Skin epidermis (tissue), 12 donors: ENCODE data around the gene PDHX.
"Not testable (repeated sequence)": the region's sequence is repeated elsewhere in the genome, so short reads cannot be mapped to it uniquely, and the experiment has no call there.

Experiments
- H3K27ac ChIP-seq, 21 experiments: fragments of 200-600 bp; sonication (generic) in 11 of 21; one replicate each; pipeline ENCODE4 v1.5.0; 2020; ENCODE audit warnings: mild to moderate bottlenecking in 3 of 21, inconsistent platforms in 2 of 21, moderate library complexity in 2 of 21
- H3K4me3 ChIP-seq, 7 experiments: fragments of 200-600 bp; sonication (generic) in 2 of 7; one replicate each; pipeline ENCODE4 v1.5.0; 2020; ENCODE audit warnings: inconsistent platforms in 2 of 7, mild to moderate bottlenecking in 2 of 7, moderate library complexity in 1 of 7

PDHX gene

GRCh38 chr11:34916015-34916842 is at the start of gene PDHX, which contains the start of gene APIP:
Gene PDHX, plus strand, starts transcription at chr11:34916618. Its CDS starts 38 bp downstream, at chr11:34916656.
Gene APIP, minus strand, starts transcription at chr11:34916379. Its CDS starts 95 bp downstream, at chr11:34916284.
- peak within 1 kb of the TSS; percentile 51 to 96 (median 84) for H3K4me3 ChIP-seq

GRCh38 chr11:34869425-34869824 is 47.0 kb upstream of the PDHX start:
- Histone ChIP-seq H3K4me3 (no peak overlapping the region), H3K27ac (no peak overlapping the region)

More at GRCh38 chr11:34916015-34916842, at the start of gene PDHX, which contains the start of gene APIP:
- H3K27ac ChIP-seq, result peak within 1 kb of the TSS; percentile 77 to 97 (median 93)

GRCh38 chr11:34870548-34871196 is 45.7 kb upstream of the PDHX start:
- Histone ChIP-seq H3K4me3 (no peak overlapping the region), H3K27ac (no peak overlapping the region)

- H3K27ac ChIP-seq, result no peak overlapping the region
- no peak overlapping the region for H3K4me3 ChIP-seq
Measured at GRCh38 chr11:34874202-34874601, 42.2 kb upstream of the PDHX start.

- Histone ChIP-seq H3K27ac (no peak overlapping the region), H3K4me3 (no peak overlapping the region)
Measured at GRCh38 chr11:34877375-34877975, 38.9 kb upstream of the PDHX start.

GRCh38 chr11:34881900-34882299 is 34.5 kb upstream of the PDHX start:
- no peak overlapping the region for H3K27ac ChIP-seq
- H3K4me3 ChIP-seq, result no peak overlapping the region

- Histone ChIP-seq H3K27ac (no peak overlapping the region), H3K4me3 (no peak overlapping the region)
Measured at GRCh38 chr11:34886609-34887008, 29.8 kb upstream of the PDHX start.

GRCh38 chr11:34887260-34887659 is 29.2 kb upstream of the PDHX start:
- H3K27ac ChIP-seq, result no peak overlapping the region
- no peak overlapping the region for H3K4me3 ChIP-seq

- H3K4me3 ChIP-seq, result no peak overlapping the region
- no peak overlapping the region for H3K27ac ChIP-seq
Measured at GRCh38 chr11:34890089-34890488, 26.3 kb upstream of the PDHX start.

- Histone ChIP-seq H3K27ac (peak overlapping the region in 1 of 21 experiments; percentile 2), H3K4me3 (no peak overlapping the region)
Measured at GRCh38 chr11:34890812-34891211, 25.6 kb upstream of the PDHX start.

GRCh38 chr11:34891611-34892010 is 24.8 kb upstream of the PDHX start:
- H3K4me3 ChIP-seq, result no peak overlapping the region
- no peak overlapping the region for H3K27ac ChIP-seq

GRCh38 chr11:34893416-34893815 is 23.0 kb upstream of the PDHX start:
- H3K4me3 ChIP-seq, result no peak overlapping the region
- H3K27ac ChIP-seq, result no peak overlapping the region

GRCh38 chr11:34896191-34896590 is 20.2 kb upstream of the PDHX start:
- H3K27ac ChIP-seq, result not testable (repeated sequence)

GRCh38 chr11:34897171-34897870 is 19.1 kb upstream of the PDHX start:
- no peak overlapping the region for H3K27ac ChIP-seq
- H3K4me3 ChIP-seq, result no peak overlapping the region

More at GRCh38 chr11:34896191-34896590, 20.2 kb upstream of the PDHX start:
- not testable (repeated sequence) for H3K4me3 ChIP-seq

GRCh38 chr11:34898474-34898873 is 17.9 kb upstream of the PDHX start:
- H3K4me3 ChIP-seq, result no peak overlapping the region
- no peak overlapping the region for H3K27ac ChIP-seq

- Histone ChIP-seq H3K27ac (no peak overlapping the region), H3K4me3 (no peak overlapping the region)
Measured at GRCh38 chr11:34899633-34900016, 16.8 kb upstream of the PDHX start.

- no peak overlapping the region for H3K27ac ChIP-seq
Measured at GRCh38 chr11:34904421-34904955, 11.9 kb upstream of the PDHX start.

GRCh38 chr11:34905666-34906065 is 10.8 kb upstream of the PDHX start:
- H3K27ac ChIP-seq, result no peak overlapping the region
- H3K4me3 ChIP-seq, result no peak overlapping the region

More at GRCh38 chr11:34904421-34904955, 11.9 kb upstream of the PDHX start:
- H3K4me3 ChIP-seq, result no peak overlapping the region

GRCh38 chr11:34907934-34908593 is 8.4 kb upstream of the PDHX start:
- Histone ChIP-seq H3K27ac (no peak overlapping the region), H3K4me3 (no peak overlapping the region)
